Sigmoid colon (tissue), 4 donors: ENCODE measurements around the gene UTS2B.

Experiments
- CTCF ChIP-seq, 4 experiments: fragments of 450-650 bp in 3 of 4; fragments of 200-600 bp in 1 of 4; IDR thresholded peaks; one replicate each; pipeline ENCODE4 v1.5.1; 2016 to 2019; ENCODE audit warnings: antibody characterized with exemption in 4 of 4, mild to moderate bottlenecking in 3 of 4, moderate library complexity in 2 of 4
- EP300 ChIP-seq, 4 donors: sonication (generic); formaldehyde crosslinking; IDR thresholded peaks; one replicate each; pipeline ENCODE4 v1.6.1; 2017; ENCODE audit warnings: antibody characterized with exemption in 4 of 4
- POLR2A ChIP-seq, 2 donors: fragments of 450-650 bp; IDR thresholded peaks; one replicate each; pipeline ENCODE4 v1.6.1; 2016; ENCODE audit warnings: antibody characterized with exemption in 2 of 2, mild to moderate bottlenecking in 2 of 2, moderate library complexity in 2 of 2

GRCh38 chr3:191328383-191328961, 1.9 kb downstream of the UTS2B start:
- TF ChIP-seq POLR2A (IDR thresholded peaks at IDR 0.05) (no peak), CTCF (IDR thresholded peaks at IDR 0.05) (no peak), EP300 (IDR thresholded peaks at IDR 0.05) (no peak)
